Activated CD4-positive, alpha-beta T cell treated with anti-CD3 and anti-CD28 coated beads, Interleukin-2, amount 50 U/mL, for 4 hours (primary cell): ENCODE results near the gene LMAN2.
A peak's percentile ranks its signal among the peaks of the same experiment; 100 is the strongest.
"Not testable (repeated sequence)": the region's sequence is repeated elsewhere in the genome, so short reads cannot be mapped to it uniquely, and the experiment has no call there.

Experiments
- DNase-seq, 2 experiments: peaks; one replicate each; pipeline ENCODE4 v3.0.0-alpha.2; 2020

Gene LMAN2

DNA sequence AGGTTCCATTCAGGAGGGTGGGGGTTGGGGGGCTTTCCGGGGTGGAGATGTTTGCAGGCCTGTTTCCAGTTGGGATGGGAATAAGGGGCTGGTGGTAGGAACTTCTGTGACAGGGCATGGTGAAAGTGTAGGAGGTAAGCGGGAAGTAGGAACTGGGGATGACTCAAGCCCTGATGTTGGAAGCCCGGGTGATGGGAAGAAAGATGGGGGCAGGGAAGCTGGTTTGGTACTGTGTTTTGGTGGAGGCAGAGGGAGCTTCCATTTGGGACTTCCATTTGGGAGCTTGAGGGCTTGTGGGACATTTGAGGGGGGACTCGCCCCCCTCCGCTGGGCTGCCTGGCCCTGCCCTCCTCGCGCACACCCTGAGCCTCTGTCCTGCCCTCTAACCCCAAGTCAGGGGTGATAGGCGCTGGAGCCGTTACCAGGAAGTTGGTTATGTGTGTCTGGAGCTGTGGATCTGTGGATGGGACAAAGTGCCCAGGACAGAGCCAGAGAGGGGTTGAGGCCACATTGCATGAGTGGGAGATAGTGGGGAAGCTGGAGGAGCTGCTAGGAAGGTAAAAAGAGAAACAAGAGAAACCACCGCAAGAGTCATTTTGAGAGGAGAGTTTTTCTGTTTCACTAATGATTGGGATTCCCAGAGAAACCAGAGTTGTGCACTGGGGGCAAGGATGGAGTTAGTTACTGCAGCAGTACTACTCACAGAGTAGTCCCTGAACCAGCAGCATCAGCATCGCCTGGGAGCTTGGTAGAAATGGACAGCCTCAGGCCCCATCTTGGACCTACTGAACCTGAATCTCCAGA, 12.9 kb upstream of the LMAN2 start:
- DNase-seq, result no peak

DNA sequence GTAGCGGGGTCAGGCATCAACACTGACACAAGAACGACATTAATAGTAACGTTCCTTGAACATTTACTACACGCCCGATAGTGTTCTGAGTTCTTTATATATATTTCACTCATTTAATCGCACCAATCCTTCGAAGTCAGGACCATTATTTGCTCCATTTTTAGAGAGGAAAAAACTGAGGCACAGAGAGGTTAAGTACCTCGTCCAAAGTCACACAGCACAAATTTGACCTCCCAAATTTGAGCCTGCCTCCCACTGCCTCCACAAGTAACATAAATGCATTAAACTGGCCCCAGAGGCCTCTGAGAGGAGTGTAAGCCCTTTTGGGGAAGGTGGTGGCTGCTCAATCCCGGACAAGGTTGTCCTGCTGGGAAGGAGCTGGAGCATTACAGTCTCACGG, 12.1 kb upstream of the LMAN2 start:
- no peak for DNase-seq

DNA sequence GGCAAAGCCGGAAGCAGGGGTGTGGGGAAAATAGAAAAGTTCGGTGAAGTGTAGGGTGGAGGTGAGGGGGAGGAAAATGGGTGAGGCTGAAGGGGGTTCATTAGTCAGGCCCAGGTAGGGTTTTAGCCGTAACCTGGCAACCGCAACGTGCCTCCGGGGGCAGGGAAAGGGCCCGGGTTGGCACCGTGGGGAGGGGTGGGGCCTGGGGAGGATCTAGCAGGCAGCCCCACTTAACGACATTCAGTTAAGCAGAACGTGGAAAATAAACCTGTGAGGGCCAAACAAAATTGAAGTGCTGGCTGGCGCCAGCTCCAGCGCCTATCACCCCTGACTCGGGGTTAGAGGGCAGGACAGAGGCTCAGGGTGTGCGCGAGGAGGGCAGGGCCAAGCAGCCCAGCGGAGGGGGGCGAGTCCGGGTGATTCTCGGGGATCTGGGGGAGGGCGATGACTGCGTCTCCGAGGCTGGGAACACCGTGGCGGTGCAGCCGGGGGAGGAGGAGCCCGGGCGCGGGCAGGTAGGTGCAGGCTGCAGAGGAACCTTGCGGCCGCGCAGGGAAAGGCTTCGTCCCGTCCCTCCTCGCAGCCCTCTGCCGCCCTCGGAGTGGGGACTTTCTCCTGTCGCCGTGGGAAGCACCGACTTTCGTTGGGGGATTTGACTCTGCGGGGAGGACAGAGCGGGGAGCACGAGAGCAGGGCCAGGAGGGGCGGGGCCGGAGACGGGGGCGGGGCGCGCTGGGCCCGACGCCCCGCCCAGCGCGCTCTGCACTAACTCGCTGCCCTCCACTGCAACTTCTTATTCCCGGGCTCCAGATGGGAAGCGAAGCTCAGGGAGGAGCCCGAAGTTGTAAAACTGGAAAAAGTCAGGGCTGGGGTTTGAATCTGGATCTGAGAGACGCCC, 11.4 kb upstream of the LMAN2 start:
- peak; percentile 57 to 64 for DNase-seq

DNA sequence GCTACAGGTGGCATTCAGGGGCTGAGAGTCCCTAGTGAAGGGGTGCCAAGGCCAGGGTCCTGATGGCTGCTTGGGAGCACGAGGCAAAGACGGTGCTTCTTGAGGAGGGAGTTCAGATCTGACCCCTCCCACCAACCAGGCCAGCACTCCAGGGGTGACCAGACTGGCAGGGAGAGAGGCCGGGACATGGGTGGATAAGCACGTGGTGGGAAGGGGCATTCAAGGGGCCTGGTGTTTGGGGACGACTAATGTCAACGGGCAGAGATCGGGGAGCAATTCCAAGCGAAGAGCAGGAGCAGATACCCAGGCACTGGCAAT, 10.8 kb upstream of the LMAN2 start:
- DNase-seq, result no peak

DNA sequence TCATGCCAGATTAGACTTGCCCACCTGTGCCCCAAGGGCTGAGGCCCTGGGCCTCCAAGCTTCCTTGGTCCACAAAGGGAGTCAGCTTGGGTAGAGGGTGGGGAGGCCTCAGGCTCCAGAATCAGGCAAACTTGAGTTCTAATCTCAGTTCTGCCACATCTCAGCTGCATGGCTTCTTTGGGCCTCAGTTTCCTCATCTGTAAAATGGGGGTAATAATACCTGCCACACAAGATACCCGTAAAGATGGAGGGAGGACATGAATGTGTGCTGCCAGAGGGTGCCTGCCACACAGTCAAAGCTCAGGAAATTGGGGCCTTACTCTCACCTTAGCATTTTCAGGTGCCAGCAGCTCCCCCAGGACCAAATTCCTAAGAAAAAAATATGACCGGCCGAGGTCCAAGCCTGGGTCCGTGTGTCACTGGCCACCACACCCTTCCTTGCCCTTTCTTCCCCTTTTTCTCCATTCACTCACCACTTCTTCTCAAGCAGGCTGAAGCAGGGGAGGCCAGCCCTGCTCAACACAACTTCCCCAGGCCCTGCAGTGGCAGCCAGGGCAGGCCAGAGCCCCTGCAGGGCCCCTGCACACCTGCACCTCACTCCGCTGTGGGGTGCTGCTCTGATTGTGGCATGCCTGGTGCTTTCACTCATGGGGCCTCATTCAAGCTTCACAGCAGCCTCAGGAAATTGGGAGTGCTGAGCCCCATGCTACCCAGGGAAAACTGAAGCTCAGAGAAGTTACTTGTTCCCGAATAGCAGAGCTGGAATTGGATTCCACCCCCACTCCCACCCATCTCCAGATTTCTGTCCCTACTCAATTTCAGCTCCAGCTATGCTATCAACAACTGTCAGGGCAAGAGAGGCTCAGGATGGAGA, 10.2 kb upstream of the LMAN2 start:
- no peak for DNase-seq

DNA sequence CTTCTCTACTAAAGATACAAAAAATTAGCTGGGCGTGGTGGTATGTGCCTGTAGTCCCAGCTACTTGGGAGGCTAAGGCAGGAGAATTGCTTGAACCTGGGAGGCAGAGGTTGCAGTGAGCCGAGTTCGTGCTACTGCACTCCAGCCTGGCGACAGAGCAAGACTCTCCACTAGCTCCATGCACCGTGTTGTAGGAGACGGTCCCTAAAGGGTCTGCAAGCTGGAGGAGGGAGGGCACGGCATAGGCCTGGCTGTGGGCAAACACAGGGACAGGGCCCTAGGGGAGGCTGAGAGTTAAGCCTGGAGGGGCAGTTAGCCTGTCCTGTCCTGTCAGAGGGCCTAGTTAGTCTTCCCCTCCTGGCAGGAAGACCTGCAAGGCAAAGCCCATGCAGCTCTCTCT, 9.3 kb upstream of the LMAN2 start:
- not testable (repeated sequence) for DNase-seq

DNA sequence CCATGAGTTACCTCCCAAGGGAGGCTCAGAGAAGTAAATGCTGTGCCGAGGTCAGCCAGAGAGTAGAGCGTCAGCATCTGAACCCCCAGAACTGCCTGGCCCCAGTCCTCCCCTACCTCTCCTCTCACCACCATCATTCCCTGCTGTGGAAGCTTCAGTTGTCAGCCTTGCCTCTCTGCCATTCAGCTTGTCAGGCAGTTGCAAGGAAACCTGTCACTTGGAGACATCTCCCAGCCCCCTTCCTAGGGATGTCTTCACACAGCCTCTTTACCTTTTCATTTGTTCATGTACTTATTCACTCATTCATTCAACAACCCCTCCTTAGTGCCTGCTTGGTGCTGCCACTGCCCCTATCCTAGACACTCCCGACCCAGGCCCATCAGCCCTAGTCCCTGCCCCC, 8.4 kb upstream of the LMAN2 start:
- no peak for DNase-seq

DNA sequence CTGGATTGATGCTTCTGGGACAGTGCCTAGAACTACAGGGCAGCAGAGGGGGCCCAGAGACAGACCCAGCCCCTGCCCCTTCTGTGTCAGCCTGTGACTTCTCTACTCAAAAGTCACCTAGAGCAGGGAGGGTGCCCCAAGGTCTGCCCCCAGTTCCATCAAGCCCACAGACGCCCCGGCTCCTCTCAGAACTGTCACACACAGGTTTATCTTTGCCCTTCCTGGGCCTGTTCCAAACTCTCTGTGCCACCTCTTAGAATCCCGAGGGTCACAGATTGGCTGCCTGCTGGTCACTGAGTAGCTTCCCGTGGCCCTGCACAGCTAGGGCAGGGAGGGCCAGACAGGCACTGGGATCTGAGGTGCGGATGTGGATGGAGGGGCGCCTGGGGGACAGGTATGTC, 8.0 kb upstream of the LMAN2 start:
- no peak for DNase-seq

DNA sequence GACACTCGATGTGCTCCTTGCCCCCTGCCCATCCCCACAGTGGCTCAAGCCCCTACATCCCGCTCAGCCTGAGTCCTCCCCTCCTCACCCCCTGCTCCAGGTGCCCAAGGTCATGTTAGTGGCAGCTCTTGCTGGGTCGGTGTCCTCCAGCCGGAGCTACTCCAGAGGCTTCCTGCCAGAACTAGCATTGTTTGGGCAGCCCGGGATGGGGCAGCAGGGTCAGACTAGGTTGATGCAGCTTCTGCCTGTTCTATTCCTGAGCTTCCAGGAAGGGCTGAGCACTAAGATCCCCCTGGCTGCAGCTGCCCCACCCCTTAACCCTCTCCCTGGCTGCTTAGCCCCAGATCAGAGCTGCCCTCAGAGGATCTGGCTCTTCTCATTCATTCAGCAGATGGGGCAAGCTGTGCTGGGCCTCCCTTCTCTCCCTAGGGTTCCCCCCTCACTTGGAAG, 6.9 kb upstream of the LMAN2 start:
- DNase-seq, result no peak

DNA sequence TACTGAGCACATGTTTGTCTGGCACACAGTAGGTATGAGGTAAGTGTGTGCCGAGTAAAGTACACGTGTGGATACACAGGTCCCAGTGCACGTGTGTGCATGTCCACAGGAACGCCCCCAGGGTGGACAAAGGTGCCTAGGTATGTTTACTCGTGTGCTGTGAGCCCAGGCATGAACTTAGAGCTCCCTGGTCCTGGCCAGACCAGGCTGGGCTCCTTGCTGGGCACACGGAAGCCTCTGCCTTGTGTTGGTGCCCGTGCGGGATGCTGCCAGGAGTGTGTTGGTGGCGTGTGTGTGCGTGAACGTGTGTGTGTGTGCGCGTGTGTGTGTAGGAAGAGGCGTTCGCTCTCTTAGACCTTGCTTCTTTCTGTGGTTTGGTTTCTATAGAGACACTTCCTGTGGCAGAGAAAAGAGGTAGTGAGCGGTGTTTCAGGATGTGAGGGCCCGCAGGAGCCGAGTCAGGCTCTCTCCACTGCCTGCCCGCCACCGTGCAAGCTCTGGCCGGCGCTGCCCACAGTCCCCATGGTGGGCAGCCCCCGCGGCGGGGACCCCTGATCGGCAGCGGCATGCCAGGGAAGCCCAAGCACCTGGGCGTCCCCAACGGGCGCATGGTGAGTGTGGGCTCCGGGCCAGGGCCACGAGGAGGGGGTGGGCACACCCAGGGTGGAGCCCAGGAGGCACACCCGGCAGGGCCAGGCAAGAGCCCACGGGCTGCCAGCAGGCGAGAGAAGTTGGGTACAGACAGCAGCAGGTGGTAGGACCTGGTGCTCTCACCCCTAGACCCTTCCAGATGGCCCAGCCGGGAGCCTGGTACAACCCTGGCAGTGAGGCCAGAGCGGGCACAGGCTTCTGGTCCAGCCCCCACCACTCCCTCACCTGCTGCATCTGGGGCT, 6.2 kb upstream of the LMAN2 start, which contains the start of gene RGS14:
TSS of gene RGS14 (plus strand) at position 466 of the 893 bp plus-strand sequence. CDS start at position 567, 101 bp downstream.
- peak; percentile 58 to 60 for DNase-seq

DNA sequence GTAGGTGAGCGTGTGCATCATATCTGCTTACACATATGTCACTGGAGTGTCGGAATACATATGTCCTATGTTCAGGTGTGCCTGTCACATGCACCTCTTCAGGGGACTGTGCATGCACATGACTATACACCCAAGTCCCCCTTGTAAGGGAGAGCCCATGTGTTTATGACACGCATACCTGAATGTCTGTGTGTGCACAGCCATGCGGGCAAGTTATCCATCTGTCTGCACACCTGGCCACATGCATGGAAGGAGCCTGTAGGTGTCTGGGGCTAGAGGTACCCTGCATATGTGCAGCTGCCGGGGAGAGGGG, 5.6 kb upstream of the LMAN2 start:
- no peak for DNase-seq

DNA sequence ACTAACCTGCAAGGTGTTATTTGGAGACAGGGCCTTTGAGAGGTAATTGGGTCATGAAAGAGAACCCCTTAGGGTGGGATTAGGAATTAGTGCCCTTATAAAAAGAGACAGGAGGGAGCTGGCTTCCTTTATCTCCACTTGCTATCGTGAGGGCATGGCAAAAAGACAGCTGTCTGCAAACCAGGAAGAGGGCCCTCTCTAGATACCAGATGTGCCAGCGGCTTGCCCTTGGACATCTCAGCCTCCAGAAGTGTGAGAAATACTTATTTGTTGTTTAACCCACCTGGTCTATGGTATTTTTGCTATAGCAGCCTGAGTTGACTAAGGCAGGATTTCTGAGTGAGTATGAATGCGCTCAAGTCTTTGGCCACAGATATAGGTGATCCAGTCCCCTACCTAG, 5.3 kb upstream of the LMAN2 start:
- DNase-seq, result no peak

DNA sequence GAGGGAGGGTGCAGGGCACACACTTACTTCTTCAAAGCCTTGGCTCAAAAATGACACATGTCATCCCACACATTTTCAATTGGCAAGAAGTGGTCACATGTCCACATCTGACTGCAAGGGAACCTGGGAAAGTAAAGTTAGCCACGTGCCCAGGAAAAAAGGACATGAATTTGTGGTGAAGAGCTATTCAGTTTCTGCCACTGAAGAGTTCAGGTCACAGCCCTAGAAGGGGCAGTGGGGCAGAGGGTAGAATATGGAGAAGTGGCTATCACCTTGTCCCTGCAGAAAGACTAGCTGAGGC, 4.3 kb upstream of the LMAN2 start:
- no peak for DNase-seq

DNA sequence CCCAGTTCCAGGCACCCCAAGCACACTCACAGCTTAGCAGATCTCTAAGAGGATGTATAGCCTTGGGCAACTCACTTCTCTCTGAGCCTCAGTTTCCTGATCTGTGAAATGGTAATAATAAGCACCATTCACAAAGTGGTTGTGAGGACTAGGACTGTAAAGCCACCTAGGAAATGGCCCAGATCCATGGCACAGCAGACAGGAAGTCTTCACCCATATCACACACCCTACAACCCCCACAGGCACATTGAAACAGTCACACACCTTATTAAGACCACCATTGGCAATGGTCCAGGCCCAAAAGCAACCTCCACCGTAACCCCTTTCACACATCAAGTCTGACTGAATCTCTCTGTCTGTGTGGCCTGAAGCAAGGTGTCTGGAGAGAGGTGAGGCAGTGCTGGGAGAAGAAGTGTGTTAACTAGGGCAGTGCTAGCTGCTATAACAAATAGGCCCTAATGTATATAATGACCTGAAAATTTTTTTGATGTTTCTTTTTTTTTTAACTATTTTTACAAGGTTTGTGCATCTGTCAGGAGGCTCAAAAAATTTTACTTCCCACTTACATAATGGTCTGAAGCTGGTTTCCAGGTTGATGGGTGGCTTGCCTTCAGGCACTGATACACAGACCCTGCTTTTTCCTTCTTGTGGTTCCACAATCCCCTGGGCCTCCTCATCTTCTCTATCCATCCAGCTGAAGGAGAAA, 3.8 kb upstream of the LMAN2 start:
- no peak for DNase-seq

DNA sequence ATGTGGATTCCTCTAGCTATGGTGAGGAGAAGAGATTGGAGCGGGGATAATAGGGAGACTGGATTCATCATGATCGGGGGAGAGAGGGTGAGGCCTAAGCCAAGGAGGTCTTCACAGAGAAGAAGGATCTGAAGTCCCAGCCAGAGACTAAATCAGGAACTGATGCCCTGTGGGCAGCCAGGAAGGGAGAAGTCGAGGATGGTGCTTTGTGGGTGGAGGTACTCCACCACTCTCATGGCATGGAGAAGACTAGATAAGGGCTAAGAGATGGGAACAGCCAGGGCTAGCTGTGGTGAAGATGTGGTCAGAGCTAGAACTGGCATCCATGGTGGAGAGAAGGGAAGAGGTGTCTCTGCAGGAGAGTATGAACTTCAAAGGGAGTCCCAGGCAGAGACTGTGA, 3.2 kb upstream of the LMAN2 start:
- no peak for DNase-seq

DNA sequence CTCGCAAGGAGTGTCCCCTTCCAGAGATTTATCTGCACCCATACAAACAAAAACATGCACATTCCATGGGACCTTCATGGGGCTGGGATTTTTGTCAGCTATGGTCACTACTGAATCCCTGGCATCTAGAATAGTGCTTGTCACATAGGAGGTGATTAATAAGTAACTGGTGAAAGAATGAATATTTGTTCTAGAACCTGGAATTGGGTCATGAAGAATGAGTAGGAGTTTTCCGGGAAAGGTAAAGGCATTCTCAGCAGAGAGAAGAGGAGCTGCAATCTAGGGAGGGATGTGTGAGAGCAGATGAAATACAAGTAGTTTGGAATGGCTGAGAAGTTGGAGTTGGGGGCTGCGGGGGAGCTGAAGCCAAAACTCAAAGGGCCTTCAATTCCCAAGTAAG, 2.8 kb upstream of the LMAN2 start:
- DNase-seq, result no peak

DNA sequence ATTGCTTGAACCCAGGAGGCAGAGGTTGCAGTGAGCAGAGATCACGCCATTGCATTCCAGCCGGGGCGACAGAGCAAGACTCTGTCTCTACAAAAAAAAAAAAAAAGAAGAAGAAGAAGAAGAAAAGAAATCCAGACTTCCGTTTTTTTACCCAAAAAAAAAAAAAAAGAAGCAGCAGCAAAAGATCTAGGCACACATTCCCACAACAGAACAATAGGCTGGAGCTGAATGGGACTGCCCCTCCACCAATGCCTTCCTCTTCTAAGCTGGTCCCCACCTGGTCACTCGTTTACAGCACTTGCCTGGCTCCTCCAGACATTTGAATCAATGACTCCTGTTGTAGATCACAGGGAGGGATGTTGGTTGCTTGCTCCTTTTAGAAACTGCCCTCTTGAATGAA, 1.6 kb upstream of the LMAN2 start:
- no peak for DNase-seq

DNA sequence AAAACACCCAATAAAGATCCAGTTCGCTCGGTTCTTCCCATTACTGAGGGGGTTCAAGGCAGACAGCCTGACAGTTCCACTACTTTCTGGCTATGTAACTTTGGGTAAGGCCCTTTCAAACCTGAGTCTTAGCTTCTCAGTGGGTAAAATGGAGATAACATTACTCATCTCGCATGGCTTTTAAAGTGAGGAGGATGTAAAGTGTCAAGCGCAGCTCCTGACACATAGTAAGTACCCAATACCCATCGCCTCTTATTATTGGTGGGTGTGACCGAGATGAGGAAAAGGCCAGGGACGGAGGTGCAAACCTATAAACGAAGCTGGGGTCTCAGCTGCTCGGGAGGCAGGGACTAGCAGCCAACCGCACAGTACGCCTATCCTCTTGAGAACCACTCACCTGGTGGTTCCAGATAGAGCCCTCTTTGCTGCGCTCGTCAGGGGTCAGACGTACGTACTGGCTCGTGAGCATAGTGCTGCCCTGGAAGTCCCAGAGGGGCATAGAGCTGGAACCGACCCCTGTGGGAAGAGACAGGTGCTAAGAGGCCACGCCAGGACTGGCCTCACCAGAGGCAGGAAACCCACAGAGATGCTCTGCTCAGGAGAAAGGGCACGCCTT, 584 bp downstream of the LMAN2 start:
- no peak for DNase-seq

DNA sequence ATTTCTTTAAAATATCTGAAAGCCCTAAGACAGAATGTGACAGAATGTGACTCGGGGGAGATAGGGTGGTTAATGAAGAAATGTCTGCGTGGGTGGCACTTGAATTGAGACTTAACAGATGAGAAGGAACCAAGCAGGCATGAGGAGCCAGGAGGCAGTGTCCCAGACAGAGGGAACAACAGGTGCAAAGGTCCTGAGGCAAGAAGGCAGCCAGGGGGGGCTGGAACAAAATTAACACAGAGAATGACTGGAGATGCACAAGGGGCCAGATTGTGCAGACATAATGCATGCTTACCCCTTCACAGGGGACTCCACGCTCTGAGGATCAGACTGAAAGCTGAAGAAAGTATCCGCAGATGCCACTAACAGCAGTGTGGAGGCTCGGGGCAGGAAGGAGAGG, 1.7 kb downstream of the LMAN2 start:
- no peak for DNase-seq

DNA sequence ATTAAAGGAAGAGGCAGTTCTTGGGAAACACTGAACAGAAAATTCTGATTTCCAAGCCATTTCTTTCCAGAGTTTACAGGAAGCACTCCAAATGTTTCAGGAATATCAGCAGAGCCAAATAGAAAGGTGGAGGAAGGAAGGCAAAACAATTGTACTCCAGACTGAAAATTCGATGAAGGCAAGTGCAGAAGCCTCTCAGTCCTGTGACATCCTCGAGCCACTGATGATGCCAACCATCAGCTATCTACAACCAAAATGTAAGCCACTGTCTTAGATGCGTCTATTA, 2.2 kb downstream of the LMAN2 start:
- no peak for DNase-seq

DNA sequence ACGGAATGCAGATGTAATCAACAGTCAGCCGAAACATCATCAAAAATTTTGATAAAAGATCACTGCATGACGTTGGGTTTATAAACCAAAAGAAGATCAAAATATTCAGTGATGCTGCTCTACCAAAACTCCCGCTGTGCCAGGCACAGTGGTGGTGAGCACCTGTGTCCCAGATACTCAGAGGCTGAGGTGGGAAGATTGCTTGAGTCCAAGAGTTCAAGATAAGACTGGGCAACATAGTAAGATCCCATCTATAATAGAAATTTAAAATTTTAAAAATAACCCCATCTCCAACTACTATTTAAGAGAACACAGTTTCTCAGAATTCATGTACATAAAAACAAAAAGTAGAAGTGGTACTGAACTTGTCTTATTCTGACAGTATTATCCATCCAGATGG, 3.8 kb downstream of the LMAN2 start:
- no peak for DNase-seq

DNA sequence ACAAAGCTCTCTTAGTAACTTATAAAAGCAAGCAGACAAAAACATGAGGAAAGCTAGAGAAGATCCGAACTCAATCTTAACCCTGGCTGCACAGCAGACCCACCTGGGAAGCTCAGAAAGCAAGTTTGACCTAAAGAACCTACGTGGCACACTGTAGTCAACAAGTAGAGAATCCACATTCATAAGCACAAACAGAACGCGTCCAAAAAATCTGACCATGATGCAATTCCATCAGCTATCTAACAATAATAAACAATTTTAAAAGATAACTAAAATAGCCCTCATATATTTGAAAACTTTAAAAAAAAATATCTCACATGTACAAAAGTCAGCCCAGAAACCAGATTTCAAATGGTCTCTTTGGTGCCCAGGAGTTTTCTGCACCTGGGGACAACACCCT, 4.6 kb downstream of the LMAN2 start:
- no peak for DNase-seq
